Ascending aorta (tissue), 2 donors: ENCODE results near the gene GPC5. TPM values are rescaled to one million over a fixed set of nuclear protein-coding genes. Genes with fewer than 3 reads are reported as not detected.
"Not testable (repeated sequence)": the region's sequence is repeated elsewhere in the genome, so short reads cannot be mapped to it uniquely, and the experiment has no call there.

Experiments used
- DNase-seq, 2 donors: peaks; one replicate each; pipeline ENCODE4 v3.0.0-alpha.2; 2019; ENCODE audit warnings: low spot score in 2 of 2
- H3K27ac ChIP-seq, 2 donors: fragments of 200-600 bp; sonication (generic); one replicate each; pipeline ENCODE4 v1.5.1; 2016 to 2017; ENCODE audit warnings: mild to moderate bottlenecking in 1 of 2
- H3K27me3 ChIP-seq: fragments of 200-600 bp; sonication (generic); one replicate; pipeline ENCODE4 v1.5.1; 2017
- H3K36me3 ChIP-seq, 2 donors: fragments of 200-600 bp; sonication (generic); one replicate each; pipeline ENCODE4 v1.5.1; 2016
- H3K4me1 ChIP-seq, 2 donors: fragments of 200-600 bp; sonication (generic); one replicate each; pipeline ENCODE4 v1.5.1; 2016 to 2017; ENCODE audit warnings: mild to moderate bottlenecking in 1 of 2
- H3K4me3 ChIP-seq, 2 donors: fragments of 200-600 bp; sonication (generic); one replicate each; pipeline ENCODE4 v1.5.1; 2016 to 2017; ENCODE audit warnings: mild to moderate bottlenecking in 1 of 2
- H3K9me3 ChIP-seq, 2 donors: fragments of 200-600 bp; sonication (generic); one replicate each; pipeline ENCODE4 v1.5.1; 2016
- intact Hi-C: fragments of 100-400 bp; cut with DNase I; formaldehyde crosslinking; loops from one replicate; pipeline ENCODE4 v1.15.1; 2023
- total RNA-seq: library from RNA; depleted of rRNA; stranded (reverse); fragments of >200 nt; gene quantifications from one replicate; pipeline ENCODE4 v1.1.0, GENCODE V29; 2016
- TF ChIP-seq, protein P1 (sequence below), 3 experiments: fragments of 200-600 bp in 2 of 3; fragments of 450-650 bp in 1 of 3; sonication (generic) in 2 of 3; IDR thresholded peaks; one replicate each; pipeline ENCODE4 v1.5.1; 2016 to 2019; ENCODE audit warnings: antibody characterized with exemption in 3 of 3, mild to moderate bottlenecking in 1 of 3, moderate library complexity in 1 of 3

Gene GPC5
- total RNA-seq, 1 donor from 2014 or later, result not detected

DNA sequence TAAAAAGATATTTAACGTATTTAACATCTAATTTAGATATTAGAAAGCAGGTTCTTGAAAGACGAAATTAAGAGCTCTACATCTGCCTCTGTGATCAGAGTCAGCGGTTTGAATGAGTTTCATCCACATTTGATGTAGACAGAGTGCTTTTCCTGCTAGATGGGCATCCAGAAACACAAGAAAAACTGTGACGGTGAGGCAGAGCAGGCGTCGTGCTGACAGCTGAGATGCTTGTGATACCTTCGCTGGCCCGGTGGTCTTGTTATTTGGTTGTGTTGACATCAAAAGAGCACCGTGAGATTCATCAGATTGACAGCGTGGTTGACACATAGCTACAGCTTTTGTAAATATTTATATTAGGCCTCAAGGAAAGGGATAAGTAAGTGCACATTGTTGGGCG lies 399.1 kb downstream of the GPC5 start:
- H3K27ac ChIP-seq, result no peak overlapping the region
- H3K36me3 ChIP-seq, result no peaks in the 10 kb centered on the region
- no peak overlapping the region for H3K4me3 ChIP-seq
- TF ChIP-seq, protein P1, sequence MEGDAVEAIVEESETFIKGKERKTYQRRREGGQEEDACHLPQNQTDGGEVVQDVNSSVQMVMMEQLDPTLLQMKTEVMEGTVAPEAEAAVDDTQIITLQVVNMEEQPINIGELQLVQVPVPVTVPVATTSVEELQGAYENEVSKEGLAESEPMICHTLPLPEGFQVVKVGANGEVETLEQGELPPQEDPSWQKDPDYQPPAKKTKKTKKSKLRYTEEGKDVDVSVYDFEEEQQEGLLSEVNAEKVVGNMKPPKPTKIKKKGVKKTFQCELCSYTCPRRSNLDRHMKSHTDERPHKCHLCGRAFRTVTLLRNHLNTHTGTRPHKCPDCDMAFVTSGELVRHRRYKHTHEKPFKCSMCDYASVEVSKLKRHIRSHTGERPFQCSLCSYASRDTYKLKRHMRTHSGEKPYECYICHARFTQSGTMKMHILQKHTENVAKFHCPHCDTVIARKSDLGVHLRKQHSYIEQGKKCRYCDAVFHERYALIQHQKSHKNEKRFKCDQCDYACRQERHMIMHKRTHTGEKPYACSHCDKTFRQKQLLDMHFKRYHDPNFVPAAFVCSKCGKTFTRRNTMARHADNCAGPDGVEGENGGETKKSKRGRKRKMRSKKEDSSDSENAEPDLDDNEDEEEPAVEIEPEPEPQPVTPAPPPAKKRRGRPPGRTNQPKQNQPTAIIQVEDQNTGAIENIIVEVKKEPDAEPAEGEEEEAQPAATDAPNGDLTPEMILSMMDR (IDR thresholded peaks at IDR 0.05), result no peak
- H3K9me3 ChIP-seq, result no peaks in the 10 kb centered on the region
- no peak for DNase-seq
- H3K4me1 ChIP-seq, result no peaks in the 10 kb centered on the region
- intact Hi-C loops, result no loop called here
- no peaks in the 10 kb centered on the region for H3K27me3 ChIP-seq

DNA sequence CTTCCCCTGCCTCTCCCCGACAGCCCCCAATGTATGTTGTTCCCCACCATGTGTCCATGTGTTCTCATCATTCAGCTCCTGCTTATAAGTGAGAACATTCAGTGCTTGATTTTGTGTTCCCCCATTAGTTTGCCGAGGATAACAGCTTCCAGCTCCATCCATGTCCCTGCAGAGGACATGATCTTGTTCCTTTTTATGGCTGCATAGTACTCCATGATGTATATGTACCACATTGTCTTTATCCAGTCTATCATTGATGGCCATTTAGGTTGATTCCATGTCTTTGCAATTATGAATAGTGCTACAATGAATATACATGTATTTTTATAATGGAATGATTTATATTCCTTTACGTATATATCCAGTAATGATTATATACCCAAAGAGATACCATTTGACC lies 399.9 kb downstream of the GPC5 start:
- DNase-seq, result not testable (repeated sequence)

DNA sequence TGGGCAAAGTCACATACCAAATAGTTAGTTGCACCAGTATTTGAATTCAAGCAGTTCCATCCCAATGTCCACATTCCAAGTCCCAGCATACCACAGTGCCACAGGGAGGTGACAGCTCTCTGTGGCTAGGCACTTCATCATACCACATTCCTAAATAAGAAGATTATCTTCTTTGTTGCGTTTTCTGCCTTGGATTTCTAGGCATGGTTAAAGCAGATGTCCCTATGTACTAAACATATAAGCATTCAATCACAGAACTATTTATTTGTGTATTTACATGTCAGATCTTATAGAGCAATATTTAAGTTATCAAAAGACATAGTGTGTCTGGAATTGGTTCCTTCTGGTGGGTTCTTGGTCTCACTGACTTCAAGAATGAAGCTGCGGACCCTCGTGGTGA lies 403.4 kb downstream of the GPC5 start:
- H3K27ac ChIP-seq, H3K4me3 ChIP-seq, H3K27me3 ChIP-seq, H3K9me3 ChIP-seq, intact Hi-C loops, H3K4me1 ChIP-seq, H3K36me3 ChIP-seq, DNase-seq: not testable (repeated sequence)

More for the DNA sequence above, 399.9 kb downstream of the GPC5 start:
- H3K27ac ChIP-seq, H3K4me1 ChIP-seq, H3K9me3 ChIP-seq, H3K4me3 ChIP-seq, H3K27me3 ChIP-seq, intact Hi-C loops, H3K36me3 ChIP-seq: not testable (repeated sequence)

DNA sequence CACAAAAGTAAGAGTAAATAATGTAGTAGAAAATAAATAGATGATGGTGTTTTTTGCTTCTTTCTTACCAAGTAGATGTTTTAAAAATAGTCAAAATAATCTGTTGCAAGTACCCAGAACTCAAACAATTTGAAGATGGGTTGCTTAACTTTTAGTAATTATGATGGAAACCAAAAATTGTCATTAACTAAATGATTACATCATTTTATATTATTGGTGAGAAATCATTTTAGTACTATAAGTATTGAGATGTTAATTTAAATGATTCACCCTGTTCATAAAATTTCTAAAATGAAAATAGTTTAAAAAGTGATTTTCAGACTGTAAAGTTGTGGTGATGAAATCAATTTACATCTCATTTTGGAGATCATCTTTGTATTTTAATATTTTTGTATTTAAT lies 404.5 kb downstream of the GPC5 start:
- no peaks in the 10 kb centered on the region for H3K27me3 ChIP-seq
- TF ChIP-seq, protein P1 (IDR thresholded peaks at IDR 0.05), result no peak
- no peaks in the 10 kb centered on the region for H3K9me3 ChIP-seq
- intact Hi-C loops, result no loop called here
- no peak for DNase-seq
- H3K4me3 ChIP-seq, result no peak overlapping the region
- H3K27ac ChIP-seq, result no peak overlapping the region
- H3K4me1 ChIP-seq, result no peaks in the 10 kb centered on the region
- H3K36me3 ChIP-seq, result no peaks in the 10 kb centered on the region

DNA sequence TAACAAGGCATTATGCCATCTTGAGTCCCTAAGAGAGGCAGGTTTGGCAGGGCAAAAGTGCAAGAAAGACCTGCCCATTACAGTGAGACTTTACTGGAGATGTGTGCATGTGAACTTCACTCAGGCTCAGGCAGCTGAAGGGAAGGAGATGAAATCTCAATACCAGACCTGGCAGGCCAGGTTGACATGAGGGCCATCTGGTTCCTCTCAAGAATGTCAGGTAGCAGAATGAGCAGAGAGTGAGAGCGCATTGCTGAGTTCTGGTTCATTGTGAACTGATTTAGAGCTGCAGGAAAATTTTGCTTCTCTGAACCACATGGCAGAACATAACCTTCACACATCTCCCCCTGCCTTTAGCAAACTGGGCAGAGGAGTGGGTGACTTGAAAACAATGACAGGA lies 406.3 kb downstream of the GPC5 start:
- no peaks in the 10 kb centered on the region for H3K4me1 ChIP-seq
- no peak for DNase-seq

DNA sequence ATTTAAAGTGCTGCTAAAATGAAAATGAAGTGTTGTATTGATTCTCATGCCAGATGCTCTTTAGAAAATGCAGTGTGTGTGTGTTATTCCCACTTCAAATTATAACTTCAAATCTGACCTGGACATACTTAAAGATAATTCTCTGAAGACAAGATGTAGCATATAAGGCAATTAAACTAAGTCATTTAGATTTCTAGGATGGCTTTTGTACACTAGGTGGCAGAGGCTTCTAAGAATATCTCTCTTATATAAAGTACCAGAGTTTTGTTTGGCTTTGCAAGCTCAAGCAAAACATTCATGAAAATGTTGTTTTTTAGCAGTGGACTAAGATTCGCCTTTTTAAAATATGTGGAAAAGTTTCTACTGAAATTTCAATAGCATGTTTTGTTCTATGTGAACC lies 407.2 kb downstream of the GPC5 start:
- Histone ChIP-seq H3K36me3 (no peaks in the 10 kb centered on the region), H3K4me1 (no peaks in the 10 kb centered on the region), H3K27me3 (no peaks in the 10 kb centered on the region), H3K4me3 (no peak overlapping the region), H3K27ac (no peak overlapping the region), H3K9me3 (no peaks in the 10 kb centered on the region)
- intact Hi-C loops, result no loop called here
- TF ChIP-seq, protein P1 (IDR thresholded peaks at IDR 0.05), result no peak
- no peak for DNase-seq

More for the DNA sequence above, 406.3 kb downstream of the GPC5 start:
- Histone ChIP-seq H3K4me3 (no peak overlapping the region), H3K27me3 (no peaks in the 10 kb centered on the region), H3K36me3 (no peaks in the 10 kb centered on the region), H3K9me3 (no peaks in the 10 kb centered on the region), H3K27ac (no peak overlapping the region)
- intact Hi-C loops, result no loop called here
- TF ChIP-seq, protein P1 (IDR thresholded peaks at IDR 0.05), result no peak

DNA sequence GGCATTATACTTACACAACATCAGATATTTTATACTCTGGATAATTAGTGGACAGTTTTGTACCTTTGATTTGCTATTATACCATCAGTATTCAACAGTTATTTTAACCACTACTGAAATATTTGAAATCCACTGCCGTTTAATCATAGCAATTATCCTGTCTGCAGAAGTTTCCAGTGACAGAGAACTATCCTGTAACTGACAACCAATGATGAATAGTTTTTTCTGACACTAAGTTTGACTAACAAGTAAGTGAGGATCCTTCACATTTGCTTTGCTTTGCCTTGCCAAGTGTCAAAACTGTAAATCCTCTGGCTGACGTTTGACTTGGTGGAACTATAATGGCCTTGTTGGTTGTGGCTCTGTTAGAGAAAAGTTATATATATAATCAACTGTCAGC lies 410.7 kb downstream of the GPC5 start:
- H3K27ac ChIP-seq, result no peak overlapping the region
- H3K4me1 ChIP-seq, result no peaks in the 10 kb centered on the region
- TF ChIP-seq, protein P1 (IDR thresholded peaks at IDR 0.05), result no peak
- H3K27me3 ChIP-seq, result no peaks in the 10 kb centered on the region
- no peak for DNase-seq
- H3K36me3 ChIP-seq, result no peaks in the 10 kb centered on the region
- no peaks in the 10 kb centered on the region for H3K9me3 ChIP-seq
- intact Hi-C loops, result no loop called here
- H3K4me3 ChIP-seq, result no peak overlapping the region
